Measurements from ENCODE around the gene NKTR.

NKTR gene

GRCh38 chr3:42660131-42660715 lies 59.7 kb downstream of the NKTR start:
- no peak for TF ChIP-seq SPI1 (IDR thresholded peaks at IDR 0.05; ENCODE audit: borderline replicate concordance, low read depth)
- no peak for TF ChIP-seq REST (IDR thresholded peaks at IDR 0.05; ENCODE audit: insufficient replicate concordance, low read depth)
- no peak for TF ChIP-seq CTCF (IDR thresholded peaks at IDR 0.05; ENCODE audit: insufficient read depth, low read length)
- TF ChIP-seq GABPA (IDR thresholded peaks at IDR 0.05; ENCODE audit: low read depth): no peak
- TF ChIP-seq POLR2AphosphoS5 (IDR thresholded peaks at IDR 0.05; ENCODE audit: low read depth): no peak
- no peak for DNase-seq (ENCODE audit: low read depth in 1 of 2, low spot score in 1 of 2)
- no peaks in the 10 kb centered on the region for H3K27me3 ChIP-seq (ENCODE audit: insufficient read depth, poor library complexity, severe bottlenecking)

GRCh38 chr3:42660898-42661297 lies 60.4 kb downstream of the NKTR start:
- DNase-seq (ENCODE audit: low read depth in 1 of 2, low spot score in 1 of 2): peak in 1 of 2 experiments; percentile 48
- Histone ChIP-seq H3K4me3 (replicated peaks; ENCODE audit: insufficient read depth, low read length) (no peak overlapping the region), H3K27me3 (ENCODE audit: insufficient read depth, poor library complexity, severe bottlenecking) (no peaks in the 10 kb centered on the region), H3K27ac (replicated peaks) (no peak overlapping the region)
- TF ChIP-seq POLR2AphosphoS5 (IDR thresholded peaks at IDR 0.05; ENCODE audit: low read depth) (no peak), REST (IDR thresholded peaks at IDR 0.05; ENCODE audit: insufficient replicate concordance, low read depth) (no peak), CTCF (IDR thresholded peaks at IDR 0.05; ENCODE audit: insufficient read depth, low read length) (no peak), SPI1 (IDR thresholded peaks at IDR 0.05; ENCODE audit: borderline replicate concordance, low read depth) (no peak), GABPA (IDR thresholded peaks at IDR 0.05; ENCODE audit: low read depth) (no peak)

More at GRCh38 chr3:42660131-42660715, 59.7 kb downstream of the NKTR start:
- Histone ChIP-seq H3K27ac (replicated peaks) (no peak overlapping the region), H3K4me3 (replicated peaks; ENCODE audit: insufficient read depth, low read length) (no peak overlapping the region)

- H3K27ac ChIP-seq (replicated peaks): no peak overlapping the region
- TF ChIP-seq GABPA (IDR thresholded peaks at IDR 0.05; ENCODE audit: low read depth): no peak
- TF ChIP-seq POLR2AphosphoS5 (IDR thresholded peaks at IDR 0.05; ENCODE audit: low read depth): no peak
- no peak for TF ChIP-seq REST (IDR thresholded peaks at IDR 0.05; ENCODE audit: insufficient replicate concordance, low read depth)
- TF ChIP-seq CTCF (IDR thresholded peaks at IDR 0.05; ENCODE audit: insufficient read depth, low read length): no peak
- DNase-seq (ENCODE audit: low read depth in 1 of 2, low spot score in 1 of 2): no peak
- H3K27me3 ChIP-seq (ENCODE audit: insufficient read depth, poor library complexity, severe bottlenecking): no peaks in the 10 kb centered on the region
- H3K4me3 ChIP-seq (replicated peaks; ENCODE audit: insufficient read depth, low read length): no peak overlapping the region
Observed at GRCh38 chr3:42661593-42662022, 61.1 kb downstream of the NKTR start.
